ENCODE measurements around the gene TMBIM4.

Gene TMBIM4

GRCh38 chr12:66137937-66138336 is 31.9 kb downstream of the TMBIM4 start:
- no peak for DNase-seq

GRCh38 chr12:66132408-66132807 is 37.4 kb downstream of the TMBIM4 start:
- DNase-seq: no peak

GRCh38 chr12:66131067-66131688 is 38.6 kb downstream of the TMBIM4 start:
- DNase-seq: no peak

GRCh38 chr12:66130267-66131066 is 39.3 kb downstream of the TMBIM4 start, which contains the start of gene LLPH:
Gene LLPH, minus strand, starts transcription at chr12:66130750. Its CDS starts 1,644 bp downstream, at chr12:66129106.
- DNase-seq: peak; percentile 92

- DNase-seq: no peak
These were observed 39.9 kb downstream of the TMBIM4 start for GRCh38 chr12:66129934-66130266.

- no peak for DNase-seq
These were observed 42.1 kb downstream of the TMBIM4 start for GRCh38 chr12:66127650-66128049.

- no peak for DNase-seq
These were observed 49.3 kb downstream of the TMBIM4 start for GRCh38 chr12:66120477-66120876.

GRCh38 chr12:66119870-66120241 is 49.9 kb downstream of the TMBIM4 start:
- DNase-seq: no peak

GRCh38 chr12:66119229-66119869 is 50.4 kb downstream of the TMBIM4 start:
- no peak for DNase-seq

GRCh38 chr12:66118240-66118891 is 51.4 kb downstream of the TMBIM4 start:
- no peak for DNase-seq

- no peak for DNase-seq
These were observed 52.6 kb downstream of the TMBIM4 start for GRCh38 chr12:66117242-66117641.

GRCh38 chr12:66115071-66115600 is 54.7 kb downstream of the TMBIM4 start:
- no peak for DNase-seq

- no peak for DNase-seq
These were observed 56.3 kb downstream of the TMBIM4 start for GRCh38 chr12:66113471-66113870.

GRCh38 chr12:66111605-66112004 is 58.2 kb downstream of the TMBIM4 start:
- DNase-seq: no peak

GRCh38 chr12:66109056-66109455 is 60.7 kb downstream of the TMBIM4 start:
- no peak for DNase-seq

- no peak for DNase-seq
These were observed 61.4 kb downstream of the TMBIM4 start for GRCh38 chr12:66108386-66108785.

GRCh38 chr12:66107451-66107915 is 62.3 kb downstream of the TMBIM4 start:
- DNase-seq: peak; percentile 67

- DNase-seq: no peak
These were observed 66.5 kb downstream of the TMBIM4 start for GRCh38 chr12:66103016-66103913.

GRCh38 chr12:66092559-66093269 is 77.1 kb downstream of the TMBIM4 start:
- no peak for DNase-seq

GRCh38 chr12:66090157-66090556 is 79.6 kb downstream of the TMBIM4 start:
- DNase-seq: no peak

- peak; percentile 57 for DNase-seq
These were observed 82.3 kb downstream of the TMBIM4 start for GRCh38 chr12:66087365-66087943.

Measured in stimulated activated CD4-positive, alpha-beta T cell treated with anti-CD3 and anti-CD28 coated beads, Interleukin-4, amount 100 ng/mL, for 24 hours (primary cell).